LNCaP clone FGC (cell line): ENCODE data around the gene R3HDM1.

Source experiments
- DNase-seq: peaks from one replicate; pipeline ENCODE4 v3.0.0-alpha.2; 2011; ENCODE audit warnings: low read depth
- H3K4me3 ChIP-seq: 2 replicates; pipeline ENCODE4 v1.5.1; 2011; ENCODE audit warnings: mild to moderate bottlenecking, low read depth, low read length, control low read depth
- TF ChIP-seq, protein P1 (sequence below): IDR thresholded peaks from 2 replicates; pipeline ENCODE4 v1.5.1; 2012; ENCODE audit warnings: mild to moderate bottlenecking; ENCODE audit not compliant: control insufficient read depth, insufficient read depth; ENCODE audit errors: extremely low read depth

The R3HDM1 gene

GRCh38 chr2:135732561-135732960, 201.3 kb downstream of the R3HDM1 start:
- H3K4me3 ChIP-seq, result no peak overlapping the region
- TF ChIP-seq, protein P1, sequence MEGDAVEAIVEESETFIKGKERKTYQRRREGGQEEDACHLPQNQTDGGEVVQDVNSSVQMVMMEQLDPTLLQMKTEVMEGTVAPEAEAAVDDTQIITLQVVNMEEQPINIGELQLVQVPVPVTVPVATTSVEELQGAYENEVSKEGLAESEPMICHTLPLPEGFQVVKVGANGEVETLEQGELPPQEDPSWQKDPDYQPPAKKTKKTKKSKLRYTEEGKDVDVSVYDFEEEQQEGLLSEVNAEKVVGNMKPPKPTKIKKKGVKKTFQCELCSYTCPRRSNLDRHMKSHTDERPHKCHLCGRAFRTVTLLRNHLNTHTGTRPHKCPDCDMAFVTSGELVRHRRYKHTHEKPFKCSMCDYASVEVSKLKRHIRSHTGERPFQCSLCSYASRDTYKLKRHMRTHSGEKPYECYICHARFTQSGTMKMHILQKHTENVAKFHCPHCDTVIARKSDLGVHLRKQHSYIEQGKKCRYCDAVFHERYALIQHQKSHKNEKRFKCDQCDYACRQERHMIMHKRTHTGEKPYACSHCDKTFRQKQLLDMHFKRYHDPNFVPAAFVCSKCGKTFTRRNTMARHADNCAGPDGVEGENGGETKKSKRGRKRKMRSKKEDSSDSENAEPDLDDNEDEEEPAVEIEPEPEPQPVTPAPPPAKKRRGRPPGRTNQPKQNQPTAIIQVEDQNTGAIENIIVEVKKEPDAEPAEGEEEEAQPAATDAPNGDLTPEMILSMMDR, result no peak
- no peak for DNase-seq

DNA sequence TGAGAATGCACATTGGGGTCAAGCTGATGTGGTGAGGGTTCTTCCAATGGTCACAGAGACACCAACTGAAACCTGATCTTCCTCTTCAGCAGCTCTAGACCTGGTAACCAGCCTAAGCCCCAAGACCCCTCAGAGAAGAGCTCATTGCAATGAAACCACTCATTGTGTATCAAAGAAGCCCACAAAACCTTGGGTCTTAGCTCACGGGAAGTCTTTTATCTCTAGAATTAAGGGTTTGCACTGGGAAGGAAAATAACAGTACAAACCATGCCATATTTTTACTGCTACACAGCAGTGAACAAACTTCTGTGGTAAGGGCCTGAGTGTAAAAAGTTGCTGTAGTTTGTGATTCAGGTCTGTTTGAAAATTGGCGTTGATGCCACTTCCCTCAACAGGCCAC, 201.8 kb downstream of the R3HDM1 start:
- DNase-seq, result no peak
- TF ChIP-seq, protein P1, result no peak
- no peak overlapping the region for H3K4me3 ChIP-seq

DNA sequence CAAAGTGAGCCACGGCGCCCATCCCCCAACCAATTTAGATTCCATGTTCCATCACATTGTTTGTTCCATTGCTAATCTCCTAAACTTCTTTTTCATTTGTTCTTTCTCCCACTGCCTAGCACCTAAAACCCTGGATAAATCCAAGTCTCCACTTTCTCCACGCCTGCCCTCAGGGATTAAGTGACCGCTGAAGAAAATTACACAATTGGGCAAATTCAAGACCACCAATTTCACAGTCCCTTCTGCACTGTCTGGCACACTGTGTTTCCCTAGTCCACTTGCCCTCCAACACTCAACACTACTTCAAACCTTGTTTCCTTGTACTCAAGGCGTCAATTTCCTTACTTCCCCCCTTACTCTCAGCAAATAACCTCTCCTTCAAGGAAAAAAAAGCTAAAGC, 205.3 kb downstream of the R3HDM1 start:
- DNase-seq, result no peak
- TF ChIP-seq, protein P1, result no peak
- H3K4me3 ChIP-seq, result no peak overlapping the region

DNA sequence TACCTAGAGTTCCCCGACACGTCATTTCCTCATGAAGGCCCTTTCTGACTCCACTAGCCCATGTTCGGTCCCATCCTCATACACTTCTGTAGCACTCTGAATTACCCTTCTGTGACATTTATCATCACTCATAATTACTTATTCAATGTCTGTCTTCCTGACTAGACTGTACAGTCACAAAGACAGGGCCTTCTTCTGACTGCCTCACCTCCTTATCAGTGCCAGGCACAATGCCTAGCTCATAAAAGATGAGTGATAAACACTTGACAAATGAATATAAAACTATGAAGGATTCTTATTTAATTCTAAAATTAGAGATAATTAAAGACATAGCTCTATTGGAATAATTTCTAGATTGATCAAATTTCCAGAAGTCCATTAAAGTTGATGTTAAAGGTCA, 208.9 kb downstream of the R3HDM1 start:
- DNase-seq, result no peak
- TF ChIP-seq, protein P1, result no peak
- H3K4me3 ChIP-seq, result no peak overlapping the region

DNA sequence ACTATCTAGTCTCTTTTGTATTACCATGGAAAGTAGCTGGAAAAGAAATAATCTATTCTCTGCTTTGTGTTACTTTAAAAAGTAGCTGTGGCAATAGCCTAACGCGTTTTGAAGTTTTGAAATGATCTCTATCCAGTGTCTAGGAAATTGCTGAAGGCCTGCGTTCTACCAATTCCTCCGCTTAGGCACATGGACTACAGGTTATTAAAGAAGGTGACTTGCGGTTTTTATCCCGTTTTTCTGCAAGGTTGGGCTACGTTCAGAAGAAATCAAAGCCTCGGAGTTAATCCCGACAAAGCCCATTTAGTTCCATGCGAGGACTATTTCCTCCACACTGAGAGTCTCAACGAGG, 209.7 kb downstream of the R3HDM1 start:
- H3K4me3 ChIP-seq, result no peak overlapping the region
- no peak for DNase-seq
- TF ChIP-seq, protein P1, result no peak

GRCh38 chr2:135741395-135742324, 210.4 kb downstream of the R3HDM1 start, which contains the start of gene UBXN4:
TSS of gene UBXN4 (plus strand) at chr2:135741855. CDS start at chr2:135741930, 75 bp downstream.
- TF ChIP-seq, protein P1, result peak; percentile 62
- peak within 1 kb of the TSS; percentile 89 for H3K4me3 ChIP-seq
- peak; percentile 94 for DNase-seq
